ENCODE results near the gene PLEKHG7. TPM values are rescaled to one million over a fixed set of nuclear protein-coding genes. Genes with fewer than 3 reads are reported as not detected.

PLEKHG7 gene
- total and polyA plus RNA-seq, 10 donors = 0.62 to 8.8 (median 2.0) TPM

- WGBS, 5 donors = 48 to 52% (median 50%) methylated on average over 2 of the region's 2 CpGs
Observed at GRCh38 chr12:92717202-92717601, 14.4 kb downstream of the PLEKHG7 start.

GRCh38 chr12:92718483-92718990, 15.7 kb downstream of the PLEKHG7 start:
- intact Hi-C loops (cut with DNase I; ENCODE audit: low total_unique reads) = no loop called here
- no peak for TF ChIP-seq POLR2AphosphoS5 (IDR thresholded peaks at IDR 0.05)
- TF ChIP-seq CTCF (IDR thresholded peaks at IDR 0.05 in 8 of 11, conservative IDR thresholded peaks at IDR 0.05 in 3 of 11) = no peak
- no peak for TF ChIP-seq POLR2A (IDR thresholded peaks at IDR 0.05)
- 66 to 92% (median 86%) methylated on average over 2 of the region's 2 CpGs for WGBS, 5 donors
- DNase-seq = no peak
- Histone ChIP-seq H3K9me3 (peaks cover 0 to 2% (median 0%) of the 10 kb centered on the region in 8 donors), H3K4me1 (peaks cover 0 to 7% (median 0%) of the 10 kb centered on the region in 6 donors), H3K4me3 (no peak overlapping the region), H3K36me3 (no peaks in the 10 kb centered on the region), H3K27me3 (replicated peaks in 1 of 7) (no peaks in the 10 kb centered on the region), H3K27ac (peak overlapping the region in 2 of 8 donors; percentile 0 to 65)

More at GRCh38 chr12:92717202-92717601, 14.4 kb downstream of the PLEKHG7 start:
- no peaks in the 10 kb centered on the region for H3K27me3 ChIP-seq (replicated peaks in 1 of 7)
- no peak overlapping the region for H3K27ac ChIP-seq
- no peaks in the 10 kb centered on the region for H3K36me3 ChIP-seq
- H3K4me3 ChIP-seq = no peak overlapping the region
- no peak for TF ChIP-seq POLR2A (IDR thresholded peaks at IDR 0.05)
- no peak for TF ChIP-seq POLR2AphosphoS5 (IDR thresholded peaks at IDR 0.05)
- peak in 3 of 11 experiments; percentile 23 to 29 (median 26) for TF ChIP-seq CTCF (IDR thresholded peaks at IDR 0.05 in 8 of 11, conservative IDR thresholded peaks at IDR 0.05 in 3 of 11)
- H3K4me1 ChIP-seq = peaks cover 0 to 7% (median 0%) of the 10 kb centered on the region in 6 donors
- H3K9me3 ChIP-seq = peaks cover 0 to 10% (median 0%) of the 10 kb centered on the region in 8 donors
- DNase-seq = no peak
- intact Hi-C loops (cut with DNase I; ENCODE audit: low total_unique reads) = no loop called here

GRCh38 chr12:92719674-92720073, 16.9 kb downstream of the PLEKHG7 start:
- H3K27ac ChIP-seq = peak overlapping the region in 7 of 8 donors; percentile 1 to 65 (median 35)
- H3K36me3 ChIP-seq = peaks cover 0 to under 1% (median 0%) of the 10 kb centered on the region in 6 donors
- H3K9me3 ChIP-seq = peaks cover 0 to 11% (median 4%) of the 10 kb centered on the region in 8 donors
- 49 to 81% (median 63%) methylated on average over 6 of the region's 6 CpGs for WGBS, 5 donors
- intact Hi-C loops (cut with DNase I; ENCODE audit: low total_unique reads) = no loop called here
- TF ChIP-seq POLR2AphosphoS5 (IDR thresholded peaks at IDR 0.05) = peak in 2 of 3 donors; percentile 18 to 54
- no peak for TF ChIP-seq CTCF (IDR thresholded peaks at IDR 0.05 in 8 of 11, conservative IDR thresholded peaks at IDR 0.05 in 3 of 11)
- H3K4me1 ChIP-seq = peaks cover 0 to 7% (median 0%) of the 10 kb centered on the region in 6 donors
- H3K27me3 ChIP-seq (replicated peaks in 1 of 7) = no peaks in the 10 kb centered on the region
- H3K4me3 ChIP-seq = no peak overlapping the region
- no peak for DNase-seq

GRCh38 chr12:92721130-92721529, 18.3 kb downstream of the PLEKHG7 start:
- intact Hi-C loops (cut with DNase I; ENCODE audit: low total_unique reads) = no loop called here
- H3K9me3 ChIP-seq = peaks cover 0 to 18% (median 10%) of the 10 kb centered on the region in 8 donors
- WGBS, 5 donors = 74 to 91% (median 86%) methylated on average over 8 of the region's 8 CpGs
- H3K4me1 ChIP-seq = peaks cover 0 to 7% (median 0%) of the 10 kb centered on the region in 6 donors
- peaks cover 0 to 4% (median 0%) of the 10 kb centered on the region in 6 donors for H3K36me3 ChIP-seq
- DNase-seq = no peak
- no peak for TF ChIP-seq POLR2AphosphoS5 (IDR thresholded peaks at IDR 0.05)
- TF ChIP-seq POLR2A (IDR thresholded peaks at IDR 0.05) = no peak
- TF ChIP-seq CTCF (IDR thresholded peaks at IDR 0.05 in 8 of 11, conservative IDR thresholded peaks at IDR 0.05 in 3 of 11) = no peak
- no peak overlapping the region for H3K4me3 ChIP-seq
- no peaks in the 10 kb centered on the region for H3K27me3 ChIP-seq (replicated peaks in 1 of 7)
- H3K27ac ChIP-seq = no peak overlapping the region

Data from spleen (tissue), 11 donors.